ENCODE data around the gene DNAH1. TPM values are rescaled to one million over a fixed set of nuclear protein-coding genes. Genes with fewer than 3 reads are reported as not detected.

Gene DNAH1
- total and polyA plus RNA-seq, 10 donors, result 4.9 to 35.8 (median 24.6) TPM

DNA sequence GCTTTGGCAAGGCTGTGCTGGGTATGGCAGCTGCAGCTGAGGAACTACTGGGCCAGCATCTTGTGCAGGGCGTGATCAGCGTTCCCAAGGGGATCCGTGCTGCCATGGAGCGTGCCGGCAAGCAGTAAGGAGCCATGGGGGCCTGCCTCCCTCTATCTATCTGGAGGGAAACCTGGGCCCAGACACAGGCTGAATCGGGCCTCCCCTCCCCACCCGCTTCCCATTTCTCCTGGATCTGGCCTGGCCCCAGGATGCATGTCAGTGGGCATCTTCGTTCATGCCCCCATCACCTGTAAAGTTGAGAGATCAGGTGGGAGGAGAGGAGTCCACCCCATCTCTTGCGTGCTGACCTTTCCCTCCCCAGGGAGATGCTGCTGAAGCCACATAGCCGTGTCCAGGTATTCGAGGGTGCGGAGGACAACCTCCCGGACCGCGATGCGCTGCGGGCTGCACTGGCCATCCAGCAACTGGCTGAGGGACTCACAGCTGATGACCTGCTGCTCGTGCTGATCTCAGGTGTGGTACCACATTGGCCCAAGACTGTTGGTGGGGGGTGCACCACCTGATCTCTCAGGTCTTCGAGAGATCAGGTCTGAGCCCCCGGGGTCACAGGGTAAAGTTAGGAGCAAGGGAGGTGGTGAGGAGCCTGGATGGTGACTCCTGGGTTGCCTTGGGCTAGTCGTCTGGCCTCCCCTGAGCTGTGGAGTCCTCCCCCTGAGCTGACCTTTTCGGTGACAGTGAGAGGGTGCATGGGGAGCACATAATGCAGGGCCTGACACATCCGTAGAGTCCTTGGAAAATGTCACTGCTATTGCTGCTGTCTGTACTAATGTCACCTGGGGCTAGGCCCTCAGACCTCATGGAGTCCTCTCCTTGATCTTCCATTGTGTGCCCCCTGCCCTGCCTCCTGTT, 25.3 kb upstream of the DNAH1 start:
- intact Hi-C loops (cut with DNase I; ENCODE audit: low total_unique reads), result loop anchor here (5.0 kb wide), 1 partner anchor 46 kb away; no protein-coding TSS in a partner anchor
- H3K9me3 ChIP-seq, result no peaks in the 10 kb centered on the region
- DNase-seq, result peak; percentile 75
- no peak overlapping the region for H3K27ac ChIP-seq
- H3K4me1 ChIP-seq, result peaks cover 9 to 53% (median 26%) of the 10 kb centered on the region in 6 donors
- 91 to 95% (median 92%) methylated on average over 17 to 23 of the region's 23 CpGs for WGBS, 5 donors
- H3K4me3 ChIP-seq, result no peak overlapping the region
- peaks cover 0 to 59% (median 44%) of the 10 kb centered on the region in 6 donors for H3K36me3 ChIP-seq
- H3K27me3 ChIP-seq (replicated peaks in 1 of 7), result no peaks in the 10 kb centered on the region
- TF ChIP-seq POLR2A (IDR thresholded peaks at IDR 0.05) (no peak), CTCF (IDR thresholded peaks at IDR 0.05 in 8 of 11, conservative IDR thresholded peaks at IDR 0.05 in 3 of 11) (no peak), POLR2AphosphoS5 (IDR thresholded peaks at IDR 0.05) (no peak)

GRCh38 chr3:52291508-52292181, 24.5 kb upstream of the DNAH1 start:
- Histone ChIP-seq H3K9me3 (no peaks in the 10 kb centered on the region), H3K27ac (no peak overlapping the region), H3K4me1 (peaks cover 5 to 47% (median 21%) of the 10 kb centered on the region in 6 donors), H3K27me3 (replicated peaks in 1 of 7) (no peaks in the 10 kb centered on the region), H3K36me3 (peaks cover 0 to 67% (median 45%) of the 10 kb centered on the region in 6 donors), H3K4me3 (no peak overlapping the region)
- intact Hi-C loops (cut with DNase I; ENCODE audit: low total_unique reads), result loop anchor here (5.0 kb wide), 1 partner anchor 46 kb away; no protein-coding TSS in a partner anchor
- WGBS, 5 donors, result 62 to 85% (median 74%) methylated on average over 5 to 7 of the region's 7 CpGs
- TF ChIP-seq POLR2A (IDR thresholded peaks at IDR 0.05), result no peak
- TF ChIP-seq CTCF (IDR thresholded peaks at IDR 0.05 in 8 of 11, conservative IDR thresholded peaks at IDR 0.05 in 3 of 11), result peak in 9 of 11 experiments; percentile 37 to 64 (median 53)
- no peak for TF ChIP-seq POLR2AphosphoS5 (IDR thresholded peaks at IDR 0.05)
- DNase-seq, result peak; percentile 79

DNA sequence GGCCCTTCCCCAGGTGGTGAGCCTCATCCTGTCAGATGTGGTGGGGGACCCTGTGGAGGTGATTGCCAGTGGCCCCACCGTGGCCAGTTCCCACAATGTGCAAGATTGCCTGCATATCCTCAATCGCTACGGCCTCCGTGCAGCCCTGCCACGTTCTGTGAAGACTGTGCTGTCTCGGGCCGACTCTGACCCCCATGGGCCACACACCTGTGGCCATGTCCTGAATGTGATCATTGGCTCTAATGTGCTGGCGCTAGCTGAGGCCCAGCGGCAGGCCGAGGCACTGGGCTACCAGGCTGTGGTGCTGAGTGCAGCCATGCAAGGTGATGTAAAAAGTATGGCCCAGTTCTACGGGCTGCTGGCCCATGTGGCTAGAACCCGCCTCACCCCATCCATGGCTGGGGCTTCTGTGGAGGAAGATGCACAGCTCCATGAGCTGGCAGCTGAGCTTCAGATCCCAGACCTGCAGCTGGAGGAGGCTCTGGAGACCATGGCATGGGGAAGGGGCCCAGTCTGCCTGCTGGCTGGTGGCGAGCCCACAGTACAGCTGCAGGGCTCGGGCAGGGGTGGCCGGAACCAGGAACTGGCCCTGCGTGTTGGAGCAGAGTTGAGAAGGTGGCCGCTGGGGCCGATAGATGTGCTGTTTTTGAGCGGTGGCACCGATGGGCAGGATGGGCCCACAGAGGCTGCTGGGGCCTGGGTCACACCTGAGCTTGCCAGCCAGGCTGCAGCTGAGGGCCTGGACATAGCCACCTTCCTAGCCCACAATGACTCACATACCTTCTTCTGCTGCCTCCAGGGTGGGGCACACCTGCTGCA, 23.7 kb upstream of the DNAH1 start:
- intact Hi-C loops (cut with DNase I; ENCODE audit: low total_unique reads), result loop anchor here (5.0 kb wide), 1 partner anchor 45 kb away; no protein-coding TSS in a partner anchor
- Histone ChIP-seq H3K9me3 (no peaks in the 10 kb centered on the region), H3K27me3 (replicated peaks in 1 of 7) (no peaks in the 10 kb centered on the region), H3K4me3 (no peak overlapping the region), H3K27ac (no peak overlapping the region), H3K36me3 (peaks cover 0 to 75% (median 45%) of the 10 kb centered on the region in 6 donors), H3K4me1 (peaks cover 0 to 47% (median 18%) of the 10 kb centered on the region in 6 donors)
- DNase-seq, result peak; percentile 74
- 94 to 98% (median 95%) methylated on average over 10 to 20 of the region's 20 CpGs for WGBS, 5 donors
- TF ChIP-seq CTCF (IDR thresholded peaks at IDR 0.05 in 8 of 11, conservative IDR thresholded peaks at IDR 0.05 in 3 of 11) (no peak), POLR2A (IDR thresholded peaks at IDR 0.05) (no peak), POLR2AphosphoS5 (IDR thresholded peaks at IDR 0.05) (no peak)
